Naive thymus-derived CD8-positive, alpha-beta T cell (primary cell): Measurements from ENCODE around the gene RALA. TPM values are rescaled to one million over a fixed set of nuclear protein-coding genes. Genes with fewer than 3 reads are reported as not detected.
A peak's percentile ranks its signal among the peaks of the same experiment; 100 is the strongest.

Experiments
- ATAC-seq, 2 donors: fragments of 150-1000 bp; cut with Tn5 transposase in 1 of 2; sonication (Bioruptor Pico), chemical (Tn5 transposase) in 1 of 2; 1 replicate in 1 of 2; 2 replicates in 1 of 2; pipeline ENCODE4 v1.10.0; 2021; ENCODE audit warnings: mild to moderate bottlenecking in 2 of 2, moderate library complexity in 2 of 2
- POLR2A ChIA-PET: fragments of 350-600 bp; sonication (Branson Sonifier 250); formaldehyde crosslinking; loops from one replicate; lab custom pipeline; 2021; ENCODE audit warnings: antibody characterized with exemption; lab: Charles Lee
- DNase-seq, 10 donors: peaks; one replicate each; pipeline versions ENCODE4 v3.0.0 to v3.0.0-alpha.2; 2020 to 2022
- H3K27ac Mint-ChIP-seq, 10 donors: one replicate each; pipeline ENCODE4 v1.8.0; 2020 to 2022; ENCODE audit warnings: mild to moderate bottlenecking in 10 of 10, mixed read lengths in 10 of 10, moderate library complexity in 4 of 10, inconsistent platforms in 1 of 10
- H3K27me3 Mint-ChIP-seq, 5 donors: one replicate each; pipeline ENCODE4 v1.8.0; 2021 to 2022; ENCODE audit warnings: mixed read lengths in 5 of 5
- H3K36me3 Mint-ChIP-seq, 3 donors: one replicate each; pipeline ENCODE4 v1.8.0; 2020 to 2022; ENCODE audit warnings: mixed read lengths in 3 of 3, mild to moderate bottlenecking in 2 of 3, inconsistent platforms in 1 of 3
- H3K4me1 Mint-ChIP-seq, 4 donors: one replicate each; pipeline ENCODE4 v1.8.0; 2021 to 2022; ENCODE audit warnings: mixed read lengths in 4 of 4
- H3K4me3 Mint-ChIP-seq, 10 donors: one replicate each; pipeline ENCODE4 v1.8.0; 2020 to 2022; ENCODE audit warnings: mild to moderate bottlenecking in 10 of 10, mixed read lengths in 10 of 10, moderate library complexity in 6 of 10, inconsistent platforms in 1 of 10
- H3K9me3 Mint-ChIP-seq, 9 donors: one replicate each; pipeline ENCODE4 v1.8.0; 2020 to 2022; ENCODE audit warnings: mixed read lengths in 9 of 9, mild to moderate bottlenecking in 3 of 9, inconsistent platforms in 1 of 9, moderate library complexity in 1 of 9
- polyA plus RNA-seq, 3 donors: library from polyadenylated mRNA; unstranded; fragments of 300-500 nt; fragmentation: Illumina TruSeq; gene quantifications; one replicate each; pipeline ENCODE4 v1.2.3, GENCODE V29; 2021
- total RNA-seq, 8 experiments: library from RNA in 2 of 8; stranded (reverse) in 2 of 8; gene quantifications; one replicate each; pipeline ENCODE4 v1.2.3 and lab custom pipeline; 2021 to 2026

RALA gene
- total and polyA plus RNA-seq, 5 experiments from 2014 or later, result 39.7 to 55.1 (median 46.6) TPM

GRCh38 chr7:39594988-39595620, 28.3 kb upstream of the RALA start:
- ATAC-seq (no peak), DNase-seq (no peak)
- Mint-ChIP-seq H3K27me3 (peaks cover 0 to 2% (median 0%) of the 10 kb centered on the region in 5 donors), H3K36me3 (peaks cover 0 to 2% (median 0%) of the 10 kb centered on the region in 3 donors), H3K4me1 (peaks cover 3 to 31% (median 7%) of the 10 kb centered on the region in 4 donors), H3K27ac (peak overlapping the region in 1 of 10 donors; percentile 10), H3K9me3 (peaks cover 0 to 5% (median 0%) of the 10 kb centered on the region in 9 donors), H3K4me3 (no peak overlapping the region)
- POLR2A ChIA-PET, result no interaction called here

GRCh38 chr7:39602351-39602750, 21.0 kb upstream of the RALA start:
- H3K27ac Mint-ChIP-seq, result peak overlapping the region in 1 of 10 donors; percentile 64

GRCh38 chr7:39603924-39604323, 19.4 kb upstream of the RALA start:
- H3K27ac Mint-ChIP-seq, result peak overlapping the region in 2 of 10 donors; percentile 27 to 66
- H3K27me3 Mint-ChIP-seq, result peaks cover 0 to 4% (median 2%) of the 10 kb centered on the region in 5 donors
- peaks cover 19 to 47% (median 39%) of the 10 kb centered on the region in 4 donors for H3K4me1 Mint-ChIP-seq
- peaks cover 0 to 11% (median 7%) of the 10 kb centered on the region in 3 donors for H3K36me3 Mint-ChIP-seq
- peak overlapping the region in 2 of 10 donors; percentile 0 to 5 for H3K4me3 Mint-ChIP-seq
- H3K9me3 Mint-ChIP-seq, result peaks cover 0 to 10% (median 4%) of the 10 kb centered on the region in 9 donors
- POLR2A ChIA-PET, result no interaction called here
- ATAC-seq (no peak), DNase-seq (no peak)

More at GRCh38 chr7:39602351-39602750, 21.0 kb upstream of the RALA start:
- POLR2A ChIA-PET, result no interaction called here
- Mint-ChIP-seq H3K4me1 (peaks cover 14 to 36% (median 30%) of the 10 kb centered on the region in 4 donors), H3K36me3 (peaks cover 0 to 11% (median 7%) of the 10 kb centered on the region in 3 donors), H3K9me3 (peaks cover 0 to 10% (median 4%) of the 10 kb centered on the region in 9 donors), H3K4me3 (no peak overlapping the region), H3K27me3 (no peaks in the 10 kb centered on the region)
- DNase-seq (no peak), ATAC-seq (no peak)

GRCh38 chr7:39605087-39605486, 18.3 kb upstream of the RALA start:
- H3K27ac Mint-ChIP-seq, result peak overlapping the region in 3 of 10 donors; percentile 68 to 92 (median 68)
- H3K4me1 Mint-ChIP-seq, result peaks cover 26 to 58% (median 49%) of the 10 kb centered on the region in 4 donors
- DNase-seq (no peak), ATAC-seq (no peak)
- peaks cover 3 to 13% (median 9%) of the 10 kb centered on the region in 5 donors for H3K27me3 Mint-ChIP-seq
- H3K9me3 Mint-ChIP-seq, result peaks cover 0 to 10% (median 4%) of the 10 kb centered on the region in 9 donors
- H3K4me3 Mint-ChIP-seq, result no peak overlapping the region
- peaks cover 0 to 11% (median 7%) of the 10 kb centered on the region in 3 donors for H3K36me3 Mint-ChIP-seq
- POLR2A ChIA-PET, result interaction anchor here (0.5 to 1.2 kb wide), 2 partner anchors 10 to 19 kb away, joined by 3 to 4 read pairs; no protein-coding TSS in a partner anchor

GRCh38 chr7:39606352-39606751, 17.0 kb upstream of the RALA start:
- POLR2A ChIA-PET, result no interaction called here
- H3K4me1 Mint-ChIP-seq, result peaks cover 26 to 59% (median 49%) of the 10 kb centered on the region in 4 donors
- H3K4me3 Mint-ChIP-seq, result peak overlapping the region in 1 of 10 donors; percentile 34

GRCh38 chr7:39606941-39607340, 16.4 kb upstream of the RALA start:
- peaks cover 3 to 23% (median 15%) of the 10 kb centered on the region in 5 donors for H3K27me3 Mint-ChIP-seq
- H3K4me1 Mint-ChIP-seq, result peaks cover 26 to 59% (median 49%) of the 10 kb centered on the region in 4 donors

More at GRCh38 chr7:39606352-39606751, 17.0 kb upstream of the RALA start:
- Mint-ChIP-seq H3K27ac (peak overlapping the region in 6 of 10 donors; percentile 34 to 76 (median 56)), H3K9me3 (peaks cover 0 to 10% (median 4%) of the 10 kb centered on the region in 9 donors), H3K36me3 (peaks cover 0 to 11% (median 7%) of the 10 kb centered on the region in 3 donors), H3K27me3 (peaks cover 3 to 23% (median 14%) of the 10 kb centered on the region in 5 donors)
- DNase-seq, result no peak
- ATAC-seq, result no peak

GRCh38 chr7:39607865-39608264, 15.5 kb upstream of the RALA start:
- H3K36me3 Mint-ChIP-seq, result peaks cover 0 to 11% (median 7%) of the 10 kb centered on the region in 3 donors
- peak overlapping the region in 2 of 10 donors; percentile 83 to 88 for H3K27ac Mint-ChIP-seq
- DNase-seq (no peak), ATAC-seq (no peak)
- POLR2A ChIA-PET, result interaction anchor here (2.7 kb wide), 1 partner anchor 15 kb away, joined by 17 read pairs; the partner anchor contains the start of gene RALA
- H3K27me3 Mint-ChIP-seq, result peaks cover 5 to 30% (median 19%) of the 10 kb centered on the region in 5 donors
- peak overlapping the region in 3 of 10 donors; percentile 7 to 15 (median 11) for H3K4me3 Mint-ChIP-seq
- peaks cover 0 to 10% (median 4%) of the 10 kb centered on the region in 9 donors for H3K9me3 Mint-ChIP-seq
- peaks cover 26 to 59% (median 49%) of the 10 kb centered on the region in 4 donors for H3K4me1 Mint-ChIP-seq

More at GRCh38 chr7:39606941-39607340, 16.4 kb upstream of the RALA start:
- Mint-ChIP-seq H3K36me3 (peaks cover 0 to 11% (median 7%) of the 10 kb centered on the region in 3 donors), H3K4me3 (no peak overlapping the region), H3K27ac (peak overlapping the region in 3 of 10 donors; percentile 14 to 39 (median 21)), H3K9me3 (peaks cover 0 to 10% (median 4%) of the 10 kb centered on the region in 9 donors)
- POLR2A ChIA-PET, result no interaction called here
- ATAC-seq (no peak), DNase-seq (no peak)

- Mint-ChIP-seq H3K36me3 (peaks cover 0 to 11% (median 7%) of the 10 kb centered on the region in 3 donors), H3K27me3 (peaks cover 5 to 33% (median 20%) of the 10 kb centered on the region in 5 donors), H3K4me3 (peak overlapping the region in 6 of 10 donors; percentile 6 to 17 (median 12)), H3K4me1 (peaks cover 26 to 59% (median 49%) of the 10 kb centered on the region in 4 donors), H3K9me3 (peaks cover 0 to 10% (median 4%) of the 10 kb centered on the region in 9 donors), H3K27ac (peak overlapping the region in 3 of 10 donors; percentile 5 to 88 (median 83))
- POLR2A ChIA-PET, result interaction anchor here (0.9 to 2.7 kb wide), 2 partner anchors 10 to 14 kb away, joined by 3 to 17 read pairs; partner anchors contain the start of gene RALA
- ATAC-seq (no peak), DNase-seq (no peak)
These were observed 15.1 kb upstream of the RALA start for GRCh38 chr7:39608278-39608677.

- Mint-ChIP-seq H3K4me3 (peak overlapping the region; percentile 10 to 83 (median 72)), H3K27ac (peak overlapping the region in 8 of 10 donors; percentile 12 to 89 (median 75)), H3K36me3 (peaks cover 0 to 7% (median 6%) of the 10 kb centered on the region in 3 donors), H3K9me3 (peaks cover 0 to 10% (median 2%) of the 10 kb centered on the region in 9 donors), H3K4me1 (peaks cover 22 to 49% (median 40%) of the 10 kb centered on the region in 4 donors), H3K27me3 (peaks cover 7 to 33% (median 20%) of the 10 kb centered on the region in 5 donors)
- DNase-seq, result peak in 4 of 10 donors; percentile 19 to 29 (median 25)
- POLR2A ChIA-PET, result interaction anchor here (0.5 to 2.7 kb wide), 3 partner anchors 9 to 35 kb away, joined by 3 to 17 read pairs (median 5); partner anchors contain the start of gene RALA
- ATAC-seq, result peak; percentile 81 to 86
These were observed 14.0 kb upstream of the RALA start for GRCh38 chr7:39609113-39609934.

- H3K4me3 Mint-ChIP-seq, result peak overlapping the region; percentile 10 to 81 (median 64)
- ATAC-seq (no peak), DNase-seq (no peak)
- peaks cover 0 to 6% (median 5%) of the 10 kb centered on the region in 3 donors for H3K36me3 Mint-ChIP-seq
- H3K27me3 Mint-ChIP-seq, result peaks cover 7 to 33% (median 20%) of the 10 kb centered on the region in 5 donors
- POLR2A ChIA-PET, result interaction anchor here (0.5 to 2.7 kb wide), 2 partner anchors 13 to 36 kb away, joined by 5 to 17 read pairs; partner anchors contain the start of gene RALA
- peaks cover 22 to 48% (median 36%) of the 10 kb centered on the region in 4 donors for H3K4me1 Mint-ChIP-seq
- H3K27ac Mint-ChIP-seq, result peak overlapping the region in 6 of 10 donors; percentile 20 to 88 (median 75)
- peaks cover 0 to 10% (median 2%) of the 10 kb centered on the region in 9 donors for H3K9me3 Mint-ChIP-seq
These were observed 13.5 kb upstream of the RALA start for GRCh38 chr7:39609935-39610263.

- Mint-ChIP-seq H3K27me3 (peaks cover 7 to 33% (median 17%) of the 10 kb centered on the region in 5 donors), H3K9me3 (no peaks in the 10 kb centered on the region), H3K27ac (no peak overlapping the region), H3K36me3 (no peaks in the 10 kb centered on the region), H3K4me1 (peaks cover 10 to 16% (median 12%) of the 10 kb centered on the region in 4 donors), H3K4me3 (no peak overlapping the region)
- ATAC-seq (no peak), DNase-seq (no peak)
- POLR2A ChIA-PET, result interaction anchor here (0.6 to 1.3 kb wide), 2 partner anchors 9 to 14 kb away, joined by 4 to 5 read pairs; partner anchors contain the start of gene RALA
These were observed 9.8 kb upstream of the RALA start for GRCh38 chr7:39613577-39613976.
